Left renal pelvis (tissue), 4 donors: Measurements from ENCODE around the gene RAB28. TPM values are rescaled to one million over a fixed set of nuclear protein-coding genes. Genes with fewer than 3 reads are reported as not detected.

Experiments
- DNase-seq, 4 donors: peaks; one replicate each; pipeline ENCODE4 v3.0.0-alpha.2; 2013; ENCODE audit warnings: low read depth in 4 of 4, low spot score in 3 of 4
- polyA plus RNA-seq, 4 donors: library from polyadenylated mRNA; unstranded; fragments of 120-200 nt; gene quantifications; one replicate each; pipeline ENCODE4 v1.2.1, GENCODE V29; 2013; ENCODE audit not compliant: insufficient read length in 4 of 4

RAB28 gene
- polyA plus RNA-seq, 4 donors = 29.6 to 40.0 (median 34.8) TPM

DNA sequence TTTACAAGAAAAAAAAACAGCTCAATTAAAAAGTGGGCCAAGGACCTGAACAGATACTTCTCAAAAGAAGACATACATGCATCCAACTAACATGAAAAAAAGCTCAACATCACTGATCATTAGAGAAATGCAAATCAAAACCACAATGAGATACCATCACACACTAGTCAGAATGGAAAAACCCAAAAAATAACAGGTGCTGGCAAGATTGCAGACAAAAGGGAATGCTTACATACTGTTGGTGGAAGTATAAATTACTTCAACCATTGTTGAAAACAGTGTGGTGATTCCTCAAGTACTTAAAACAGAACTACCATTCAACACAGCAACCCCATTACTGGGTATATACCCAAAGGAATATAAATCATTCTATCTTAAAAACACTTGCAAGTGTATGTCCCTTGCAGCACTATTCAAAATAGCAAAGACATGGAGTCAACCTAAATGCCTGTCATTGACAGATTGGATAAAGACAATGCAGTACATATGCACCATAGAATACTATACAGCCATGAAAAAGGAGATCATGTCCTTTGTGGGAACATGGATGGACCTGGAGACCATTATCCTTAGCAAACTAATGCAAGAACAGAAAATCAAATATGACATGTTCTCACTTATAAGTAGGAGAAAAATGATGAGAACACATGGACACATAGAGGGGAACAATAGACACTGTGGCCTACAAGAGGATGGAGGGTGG, 97.6 kb downstream of the RAB28 start:
- no peak for DNase-seq

DNA sequence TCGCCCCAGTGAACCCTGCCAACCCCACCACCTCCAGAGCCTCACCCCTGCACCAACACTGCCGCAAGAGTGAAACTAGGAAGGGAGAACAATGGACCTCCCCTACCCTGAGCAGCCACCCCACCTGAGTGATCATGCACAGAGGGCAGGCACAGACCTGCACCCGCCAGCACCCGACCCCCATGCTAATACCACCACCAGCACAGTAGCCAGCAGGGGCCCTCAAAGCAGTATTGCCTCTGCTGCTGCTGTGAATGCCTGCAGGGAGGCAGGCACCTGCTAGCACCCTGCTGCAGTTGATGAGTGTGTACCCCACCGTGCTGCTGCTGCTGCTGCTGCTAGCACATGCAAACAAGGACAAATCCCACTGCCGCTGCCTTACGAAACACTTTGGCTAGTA, 100.1 kb downstream of the RAB28 start:
- no peak for DNase-seq

DNA sequence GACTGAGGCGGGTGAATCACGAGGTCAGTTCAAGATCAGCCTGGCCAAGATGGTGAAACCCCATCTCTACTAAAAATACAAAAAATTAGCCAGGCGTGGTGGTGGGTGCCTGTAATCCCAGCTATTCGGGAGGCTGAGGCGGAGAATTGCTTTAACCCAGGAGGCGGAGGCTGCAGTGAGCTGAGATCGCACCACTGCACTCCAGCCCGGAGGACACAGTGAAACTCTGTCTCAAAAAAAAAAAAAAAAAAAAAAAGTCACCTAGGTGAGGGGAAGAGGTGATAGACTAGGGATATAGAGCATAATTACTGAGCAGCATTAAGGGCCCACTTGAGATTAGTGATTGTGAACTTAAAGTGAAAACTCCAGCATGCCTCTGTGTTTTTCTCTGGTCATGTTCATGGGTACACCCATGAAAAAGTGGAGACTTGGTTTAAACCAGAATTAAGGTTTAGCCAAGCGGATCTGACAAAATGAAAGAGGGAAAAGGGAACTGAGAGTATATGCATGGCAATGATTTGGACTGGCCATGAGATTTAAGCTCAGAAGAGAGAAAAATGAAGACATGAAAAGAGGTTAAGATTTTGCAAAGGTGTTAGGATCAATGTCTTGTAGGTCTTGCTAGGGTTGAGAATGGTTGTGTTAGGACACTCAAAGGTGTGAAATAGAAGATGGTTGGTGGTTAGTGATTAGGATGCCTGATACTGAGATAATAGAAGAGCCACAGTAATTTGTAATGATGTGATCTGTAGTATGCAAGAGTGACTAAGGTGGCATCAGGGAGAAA, 105.0 kb downstream of the RAB28 start:
- no peak for DNase-seq

DNA sequence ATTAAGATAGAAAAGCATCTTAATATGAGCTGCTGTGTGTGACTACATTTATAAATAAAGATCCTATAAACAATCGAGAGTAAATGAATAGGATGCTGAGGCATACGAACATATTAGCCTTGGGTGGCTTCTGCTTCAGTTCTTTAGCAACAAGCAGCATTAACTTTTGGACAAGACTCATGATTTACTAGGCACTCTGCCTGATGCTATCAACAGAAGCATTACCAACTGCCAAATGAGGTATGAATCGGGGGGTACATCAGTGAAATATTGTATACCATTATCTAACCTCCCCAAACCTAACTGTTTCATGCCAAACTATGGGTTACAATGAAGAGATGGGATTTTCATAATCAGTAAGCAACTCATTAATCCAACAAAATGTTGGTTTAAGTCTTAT, 113.1 kb downstream of the RAB28 start:
- no peak for DNase-seq

DNA sequence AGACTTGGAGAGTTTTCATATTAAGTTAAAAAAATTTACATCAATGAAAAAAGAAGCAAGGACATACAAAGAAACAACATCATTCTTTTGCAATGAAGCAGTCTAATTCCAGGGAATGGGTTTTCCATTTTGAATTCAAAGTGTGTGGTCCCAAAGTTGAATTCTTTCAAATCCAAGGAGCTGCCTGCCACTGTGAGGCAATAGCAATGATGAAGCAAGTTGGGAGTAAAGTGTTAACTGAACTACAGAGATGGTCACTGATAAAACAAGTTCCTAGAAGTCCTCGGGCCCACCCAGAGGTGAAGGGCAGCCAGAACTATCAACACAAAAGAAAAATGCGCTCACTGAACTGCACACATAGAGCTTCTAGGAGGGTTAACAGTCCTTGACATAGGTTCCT, 115.9 kb downstream of the RAB28 start:
- no peak for DNase-seq

DNA sequence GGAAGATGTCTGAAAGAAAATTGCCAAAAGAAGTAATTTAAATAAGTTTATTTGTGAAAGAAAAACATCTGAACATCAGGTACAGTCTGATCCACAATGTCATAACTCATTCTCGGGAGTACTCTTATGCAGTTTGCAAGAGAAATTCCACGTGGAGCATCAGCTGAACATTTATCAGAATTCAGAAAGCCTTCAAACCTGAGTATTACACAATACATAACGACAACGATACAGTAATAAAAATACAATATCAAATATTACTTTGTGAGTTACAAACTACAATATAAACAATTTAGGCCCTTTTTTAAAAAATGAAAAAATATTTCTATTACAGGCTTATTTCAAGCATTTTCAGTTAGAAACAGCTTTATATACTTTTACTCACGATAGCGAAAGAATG, 116.4 kb downstream of the RAB28 start:
- no peak for DNase-seq

DNA sequence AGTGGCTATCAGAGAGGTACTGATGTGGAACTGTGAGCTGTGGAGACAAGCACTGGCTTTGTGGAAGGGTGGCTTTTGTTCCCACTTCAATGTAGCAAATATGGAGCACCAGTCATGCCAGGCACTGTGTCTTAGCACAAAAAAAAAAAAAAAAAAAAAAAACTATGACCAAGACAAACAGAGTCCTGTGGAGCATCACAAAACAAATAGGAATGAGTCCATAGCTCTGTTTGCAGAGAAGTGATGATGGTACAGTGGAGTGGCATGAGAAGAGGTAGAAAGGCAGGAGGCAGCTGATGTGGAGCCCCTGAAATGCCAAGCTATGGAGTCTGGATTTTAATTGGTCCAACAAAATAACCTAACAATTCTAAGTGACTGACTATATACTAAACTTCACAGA, 116.9 kb downstream of the RAB28 start:
- no peak for DNase-seq

DNA sequence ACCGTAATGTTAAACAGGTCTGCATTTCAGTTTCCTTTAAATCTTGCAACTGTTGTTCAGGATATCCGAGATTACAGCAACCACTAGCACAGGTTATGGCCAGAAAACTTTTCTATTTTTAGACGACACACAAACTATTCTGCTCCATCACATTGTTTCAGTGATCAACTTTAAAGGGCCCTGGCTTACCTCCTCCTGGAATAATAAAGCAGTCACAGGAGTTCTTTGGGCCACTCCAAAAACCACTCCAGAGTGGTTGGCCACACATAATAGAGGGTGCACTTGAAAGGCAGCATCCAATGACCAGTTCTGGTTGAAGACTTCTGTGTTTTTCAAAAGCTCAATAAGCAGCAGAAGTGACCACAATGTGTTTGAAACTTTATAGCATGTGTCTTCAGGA, 118.9 kb downstream of the RAB28 start:
- no peak for DNase-seq

DNA sequence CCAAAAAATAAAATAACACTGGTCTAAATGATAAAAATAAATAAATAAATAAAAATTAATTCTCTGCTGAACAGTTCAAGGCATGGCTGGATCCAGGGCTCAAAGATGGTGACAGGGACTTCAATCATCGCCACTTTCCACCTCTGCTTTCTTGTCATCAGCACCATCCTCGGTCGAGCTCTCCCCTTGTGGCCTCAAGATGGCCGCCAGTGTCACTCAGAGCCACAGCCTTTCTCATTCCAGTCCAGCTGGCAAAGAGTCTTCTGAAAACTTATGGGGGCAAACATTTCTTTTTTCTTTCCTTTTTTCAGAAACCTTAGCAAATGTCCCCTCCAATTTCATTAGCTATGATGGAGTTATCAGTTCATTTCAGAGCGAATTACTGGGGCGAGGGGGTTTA, 119.5 kb downstream of the RAB28 start:
- no peak for DNase-seq

DNA sequence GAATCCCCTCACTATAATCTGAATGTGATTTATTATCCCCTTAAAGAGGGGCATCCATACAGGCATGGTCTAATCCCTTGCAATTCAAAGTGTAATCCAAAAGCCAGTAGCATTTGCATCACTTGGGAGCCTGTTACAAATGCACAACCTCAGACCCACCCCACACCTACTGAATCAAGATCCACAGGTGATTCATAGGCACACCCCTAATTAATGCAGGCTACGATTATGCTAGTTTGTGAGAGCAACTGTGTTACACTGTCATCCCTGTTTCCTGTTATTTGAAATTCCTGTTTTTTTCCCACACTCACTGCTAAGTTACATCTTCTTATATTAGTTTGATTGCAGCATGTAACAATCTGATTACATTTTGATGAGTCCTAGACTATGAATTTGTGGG, 120.0 kb downstream of the RAB28 start:
- no peak for DNase-seq

DNA sequence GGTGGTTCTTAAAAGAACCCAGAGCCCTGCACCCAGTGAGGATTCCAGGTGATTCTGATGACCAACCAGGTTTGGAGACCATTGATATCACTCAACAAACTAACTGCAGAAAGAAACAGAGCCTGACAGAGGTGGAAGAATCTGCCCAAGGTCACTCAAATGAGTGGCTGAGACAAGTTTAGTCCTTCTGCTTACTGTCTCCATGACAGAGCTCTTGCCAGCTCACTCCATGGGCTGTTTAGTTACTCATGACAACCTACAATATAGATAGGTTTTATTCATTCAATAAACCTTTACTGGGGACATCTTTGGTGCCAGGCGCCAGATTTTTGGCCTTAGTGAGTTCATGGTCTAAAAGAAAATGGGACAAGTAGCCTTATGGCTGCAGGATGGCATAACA, 124.3 kb downstream of the RAB28 start:
- no peak for DNase-seq

DNA sequence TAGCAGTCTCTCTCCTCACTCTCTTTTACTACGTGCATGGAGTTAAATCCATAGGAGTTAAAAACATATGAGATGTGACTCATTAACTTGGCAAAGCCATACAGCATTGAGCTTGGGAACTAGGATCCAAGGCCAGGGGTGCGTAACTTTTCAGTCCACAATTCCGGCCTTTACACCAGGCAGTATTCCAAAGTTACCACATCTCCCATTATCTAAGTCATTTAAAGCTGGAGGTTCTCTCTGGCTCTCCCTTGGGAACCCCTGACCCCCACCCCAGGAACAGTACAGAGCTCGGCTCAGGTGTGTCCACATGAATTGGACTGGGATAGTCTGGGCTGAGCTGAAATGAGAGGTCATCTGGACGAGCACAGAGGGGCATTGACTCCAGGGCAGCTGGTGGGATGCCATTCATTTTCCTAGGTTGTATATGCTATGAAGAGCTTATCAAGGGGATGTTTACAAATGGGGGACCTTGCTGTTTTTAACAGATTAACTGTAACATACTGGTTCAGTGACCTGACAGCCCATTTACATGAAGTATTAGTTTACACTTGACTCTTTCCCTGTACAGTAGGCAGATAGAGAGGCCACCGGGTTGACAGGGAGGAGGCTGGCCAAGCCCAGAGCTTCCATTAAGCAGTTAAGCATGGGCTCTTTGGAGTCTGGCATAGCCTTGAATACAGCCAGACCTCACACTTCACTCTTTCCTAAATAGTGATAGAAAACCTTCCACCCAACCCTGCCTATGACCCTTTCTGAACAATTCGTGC, 128.8 kb downstream of the RAB28 start:
- DNase-seq = no peak

DNA sequence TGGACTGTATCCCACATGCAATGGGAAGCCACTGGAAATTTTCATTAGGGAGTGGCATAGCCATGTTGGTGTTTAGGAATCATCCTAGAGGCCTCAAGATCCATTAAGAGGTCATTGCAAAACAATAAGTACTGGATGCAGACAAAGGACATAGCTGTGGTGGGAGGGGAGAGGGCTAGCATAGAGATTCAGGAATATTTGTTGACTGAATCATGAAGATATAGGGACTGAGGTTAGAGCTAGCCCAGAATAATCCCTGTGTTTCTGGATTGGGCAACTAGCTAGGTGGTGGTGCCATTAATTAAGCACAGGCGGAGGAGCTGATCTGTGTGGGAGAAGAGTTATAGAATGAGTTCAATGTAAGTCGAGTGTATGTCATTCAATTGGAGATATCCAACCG, 135.0 kb downstream of the RAB28 start:
- no peak for DNase-seq

DNA sequence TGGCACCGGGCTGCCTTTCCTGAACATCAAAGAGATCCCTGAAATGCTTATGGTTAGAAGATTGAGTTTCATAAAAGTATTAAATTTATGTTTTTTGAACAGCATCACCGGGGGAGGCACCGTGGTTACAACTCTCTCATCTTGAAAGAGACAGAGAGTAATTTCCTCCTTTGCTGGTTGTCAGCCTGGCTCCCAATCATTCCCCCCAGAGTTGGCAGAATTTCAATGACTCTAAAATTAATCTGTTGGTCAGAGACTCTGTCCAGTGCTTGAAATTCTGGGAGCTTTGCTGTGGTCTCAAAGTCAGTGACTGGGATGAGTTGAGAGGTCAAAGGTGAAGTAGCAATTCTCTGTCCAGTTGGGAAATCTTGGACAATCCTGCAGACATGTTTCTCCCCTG, 135.9 kb downstream of the RAB28 start:
- DNase-seq = no peak

DNA sequence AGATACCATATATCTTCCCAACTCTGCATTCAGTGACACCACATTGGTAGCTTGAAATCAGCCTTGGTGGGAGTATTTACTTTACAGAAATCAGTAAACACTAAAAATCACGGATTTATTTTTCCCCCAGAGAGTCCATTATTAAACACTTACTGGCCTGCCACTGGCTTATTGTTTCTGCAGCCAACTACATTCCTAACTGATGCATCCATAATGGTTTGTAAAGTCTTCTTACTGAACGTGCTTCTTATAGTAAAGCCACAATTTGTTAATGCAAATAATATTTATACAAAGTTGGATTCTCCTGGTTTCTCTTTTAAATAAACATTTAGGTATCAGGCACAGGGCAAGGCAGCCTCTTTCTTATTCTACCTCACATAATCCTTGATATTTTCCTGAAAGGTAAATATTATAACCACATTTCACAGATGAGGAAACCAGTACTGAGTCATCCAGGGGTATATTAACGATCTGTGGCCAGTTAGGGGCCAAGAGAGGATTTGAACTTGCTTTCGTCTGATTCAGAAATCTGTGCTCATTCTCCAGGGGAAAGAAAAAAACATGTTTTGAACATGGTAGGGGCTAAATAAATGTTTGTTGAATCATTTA, 136.5 kb downstream of the RAB28 start:
- DNase-seq = no peak

DNA sequence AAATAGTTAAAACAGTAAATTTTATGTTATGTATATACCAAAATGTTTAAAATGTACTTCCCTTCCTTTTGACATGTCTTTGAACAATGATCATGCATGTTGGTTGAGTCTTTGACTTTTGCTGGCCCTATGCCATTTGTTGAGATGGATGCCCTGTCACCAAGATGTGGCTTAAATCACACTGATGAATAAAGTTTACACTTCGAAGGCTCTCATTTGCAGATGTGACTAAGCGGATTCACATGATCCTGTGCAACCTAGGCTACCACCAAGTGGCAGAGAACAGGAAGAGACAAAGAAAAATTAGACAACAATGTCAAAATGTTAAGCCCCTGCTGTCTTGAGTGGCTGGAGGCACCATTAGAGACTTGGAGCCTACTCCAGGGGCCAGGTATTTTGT, 139.9 kb downstream of the RAB28 start:
- no peak for DNase-seq

DNA sequence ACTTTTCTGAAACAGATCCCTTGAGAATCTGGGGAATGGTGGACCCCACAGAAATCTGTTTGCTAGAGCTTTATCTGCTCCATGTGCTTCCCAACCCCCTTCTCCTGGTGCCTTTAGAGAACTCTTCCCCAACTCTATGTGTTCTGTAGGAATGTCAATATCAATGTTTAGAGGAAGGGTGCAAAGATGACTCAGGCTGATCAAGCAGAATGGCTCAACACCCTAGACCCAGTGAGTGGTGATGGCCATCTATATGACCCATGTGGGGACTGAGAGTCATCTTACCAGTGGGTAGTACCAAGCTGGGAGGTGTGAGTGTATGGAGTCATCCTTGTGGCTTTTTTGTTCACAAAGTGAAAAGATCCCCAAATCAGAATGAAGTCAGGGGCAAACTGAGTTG, 143.5 kb downstream of the RAB28 start:
- no peak for DNase-seq

DNA sequence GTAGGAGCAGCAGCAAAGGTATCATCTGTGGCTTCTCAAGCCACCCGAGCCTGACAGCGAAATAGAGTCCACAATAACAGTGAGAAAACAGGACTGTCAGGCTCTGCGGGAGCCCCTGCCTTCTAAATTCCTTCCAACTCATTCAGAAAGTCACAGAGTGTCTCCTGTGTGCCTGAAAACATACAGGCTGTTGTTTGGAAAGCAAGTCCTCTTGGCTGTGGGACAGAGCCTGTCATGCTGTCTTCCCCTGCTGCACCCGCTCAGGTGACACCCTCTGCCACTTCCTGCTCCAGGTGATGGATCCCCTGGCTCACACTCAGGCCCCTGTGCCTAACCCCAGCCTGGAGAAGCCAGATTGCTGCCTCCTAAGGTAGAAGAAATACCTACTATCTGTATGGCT, 152.3 kb downstream of the RAB28 start:
- DNase-seq = no peak

DNA sequence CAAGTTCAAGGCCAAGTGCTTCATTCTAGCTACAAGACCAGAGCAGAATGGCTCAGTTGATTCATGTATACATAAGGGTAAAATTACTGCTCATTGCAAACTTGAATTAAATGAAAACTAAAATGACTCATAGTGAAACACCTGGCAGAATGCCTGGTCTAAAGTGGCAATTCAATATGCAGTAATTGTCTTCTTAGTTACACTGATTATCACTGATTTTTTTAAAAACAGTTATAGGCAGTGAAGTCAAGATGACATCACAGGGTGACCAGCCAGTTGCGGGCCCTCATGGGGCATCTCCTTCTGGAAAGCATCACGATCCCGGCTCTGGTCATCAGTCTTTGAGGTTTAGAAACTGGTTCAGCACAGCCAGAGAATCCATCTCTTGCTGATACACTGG, 154.2 kb downstream of the RAB28 start:
- no peak for DNase-seq

DNA sequence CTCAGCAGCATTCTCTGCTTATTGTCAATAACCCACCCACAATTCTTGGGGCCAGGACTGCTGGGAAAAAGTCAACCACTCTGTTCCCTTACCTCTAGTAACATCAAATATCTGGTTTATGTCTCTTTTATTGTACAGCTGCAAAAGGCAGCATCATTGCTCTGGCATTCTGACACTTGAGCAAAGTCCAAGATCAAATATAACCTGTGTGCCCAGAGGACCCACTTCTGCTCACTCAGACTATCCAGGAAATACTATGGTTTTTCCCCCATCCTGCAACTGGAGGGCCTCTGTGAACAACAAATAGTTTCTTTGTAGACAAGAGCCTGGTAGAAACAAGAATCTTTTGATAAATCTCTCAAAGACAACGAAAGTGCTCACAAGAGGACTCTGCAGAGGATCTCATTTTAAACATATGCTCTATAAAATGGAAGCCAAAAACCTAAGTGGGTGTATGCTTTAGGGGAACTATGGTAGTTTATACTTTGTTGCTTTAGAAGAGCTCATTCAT, 154.7 kb downstream of the RAB28 start:
- no peak for DNase-seq

DNA sequence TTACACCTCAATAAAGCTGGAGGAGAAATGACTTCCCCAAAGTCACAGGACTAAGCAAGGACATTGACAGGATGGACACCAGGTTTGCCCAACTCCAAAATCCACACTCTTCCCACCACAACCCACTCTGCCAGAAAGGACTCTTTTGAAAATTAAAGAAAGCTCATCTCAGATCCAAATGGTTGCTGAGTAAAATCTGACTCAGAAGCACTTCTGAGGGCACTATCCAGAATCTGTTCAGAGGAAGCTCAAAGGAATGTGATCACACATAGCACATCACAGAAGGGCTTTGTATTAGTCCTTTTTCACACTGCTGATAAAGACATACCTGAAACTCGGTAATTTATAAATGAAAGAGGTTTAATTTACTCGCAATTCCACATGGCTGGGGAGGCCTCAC, 155.5 kb downstream of the RAB28 start:
- DNase-seq = no peak
